Astrocyte of the cerebellum (primary cell): ENCODE data around the gene AMOTL1.

ENCODE experiments used
- DNase-seq: peaks from one replicate; pipeline ENCODE4 v3.0.0-alpha.2; 2011; ENCODE audit warnings: low read depth
- H3K4me3 ChIP-seq: 2 replicates; pipeline ENCODE4 v1.5.1; 2011; ENCODE audit warnings: mild to moderate bottlenecking, low read depth, low read length, moderate library complexity
- CTCF ChIP-seq: IDR thresholded peaks from 2 replicates; pipeline ENCODE4 v1.5.1; 2012; ENCODE audit warnings: low read length, low read depth, moderate library complexity, mild to moderate bottlenecking; ENCODE audit errors: missing control alignments
- in situ Hi-C: cut with HindIII; loops from 2 replicates; pipeline ENCODE4 v1.10.0; 2017; ENCODE audit warnings: low sequenced_read_pairs

The AMOTL1 gene

GRCh38 chr11:94751218-94751609 is 16.9 kb upstream of the AMOTL1 start:
- no peak overlapping the region for H3K4me3 ChIP-seq
- in situ Hi-C loops, result no loop called here
- DNase-seq, result no peak
- TF ChIP-seq CTCF, result no peak

GRCh38 chr11:94751786-94752185 is 16.4 kb upstream of the AMOTL1 start:
- H3K4me3 ChIP-seq, result no peak overlapping the region
- no peak for DNase-seq
- in situ Hi-C loops, result no loop called here
- no peak for TF ChIP-seq CTCF

- TF ChIP-seq CTCF, result no peak
- no peak overlapping the region for H3K4me3 ChIP-seq
- DNase-seq, result no peak
- in situ Hi-C loops, result no loop called here
These were observed 14.5 kb upstream of the AMOTL1 start for GRCh38 chr11:94753630-94754029.

- H3K4me3 ChIP-seq, result no peak overlapping the region
- TF ChIP-seq CTCF, result no peak
- no peak for DNase-seq
- in situ Hi-C loops, result no loop called here
These were observed 13.8 kb upstream of the AMOTL1 start for GRCh38 chr11:94754335-94754734.

GRCh38 chr11:94754819-94755218 is 13.3 kb upstream of the AMOTL1 start:
- no peak for TF ChIP-seq CTCF
- H3K4me3 ChIP-seq, result no peak overlapping the region
- DNase-seq, result no peak
- in situ Hi-C loops, result no loop called here

- in situ Hi-C loops, result no loop called here
- no peak for TF ChIP-seq CTCF
- no peak for DNase-seq
- no peak overlapping the region for H3K4me3 ChIP-seq
These were observed 12.7 kb upstream of the AMOTL1 start for GRCh38 chr11:94755494-94755893.

- DNase-seq, result no peak
These were observed 11.0 kb upstream of the AMOTL1 start for GRCh38 chr11:94757037-94757735.

More at GRCh38 chr11:94757037-94757735, 11.0 kb upstream of the AMOTL1 start:
- in situ Hi-C loops, result no loop called here
- TF ChIP-seq CTCF, result no peak
- no peak overlapping the region for H3K4me3 ChIP-seq
